GM12874 (cell line): ENCODE measurements around the gene SLFNL1.

Experiments
- TF ChIP-seq, protein P1 (sequence below): IDR thresholded peaks from 2 replicates; pipeline ENCODE4 v1.5.1; 2011; ENCODE audit warnings: low read depth, mild to moderate bottlenecking, control low read depth, low read length, moderate library complexity; ENCODE audit not compliant: insufficient read depth

Gene SLFNL1

DNA sequence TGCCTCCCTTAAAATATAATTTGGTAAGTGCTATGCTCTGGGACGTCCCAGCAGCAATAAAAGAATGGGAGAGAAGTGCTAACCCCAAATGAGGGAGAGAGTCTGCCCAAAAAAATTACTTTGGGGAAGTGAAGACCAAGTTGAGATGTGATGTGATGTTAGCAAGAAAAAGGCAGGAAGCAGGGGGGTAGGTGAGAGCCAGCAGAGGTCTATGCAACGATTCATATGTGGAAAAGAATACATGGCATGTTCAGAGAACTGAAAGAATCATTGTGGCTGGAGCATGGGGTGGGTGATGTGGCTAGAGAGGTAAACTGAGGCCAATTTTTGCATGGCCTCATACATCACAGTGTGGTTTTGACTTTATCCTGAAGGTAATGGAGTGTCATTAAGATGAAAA lies 47.6 kb downstream of the SLFNL1 start:
- TF ChIP-seq, protein P1, sequence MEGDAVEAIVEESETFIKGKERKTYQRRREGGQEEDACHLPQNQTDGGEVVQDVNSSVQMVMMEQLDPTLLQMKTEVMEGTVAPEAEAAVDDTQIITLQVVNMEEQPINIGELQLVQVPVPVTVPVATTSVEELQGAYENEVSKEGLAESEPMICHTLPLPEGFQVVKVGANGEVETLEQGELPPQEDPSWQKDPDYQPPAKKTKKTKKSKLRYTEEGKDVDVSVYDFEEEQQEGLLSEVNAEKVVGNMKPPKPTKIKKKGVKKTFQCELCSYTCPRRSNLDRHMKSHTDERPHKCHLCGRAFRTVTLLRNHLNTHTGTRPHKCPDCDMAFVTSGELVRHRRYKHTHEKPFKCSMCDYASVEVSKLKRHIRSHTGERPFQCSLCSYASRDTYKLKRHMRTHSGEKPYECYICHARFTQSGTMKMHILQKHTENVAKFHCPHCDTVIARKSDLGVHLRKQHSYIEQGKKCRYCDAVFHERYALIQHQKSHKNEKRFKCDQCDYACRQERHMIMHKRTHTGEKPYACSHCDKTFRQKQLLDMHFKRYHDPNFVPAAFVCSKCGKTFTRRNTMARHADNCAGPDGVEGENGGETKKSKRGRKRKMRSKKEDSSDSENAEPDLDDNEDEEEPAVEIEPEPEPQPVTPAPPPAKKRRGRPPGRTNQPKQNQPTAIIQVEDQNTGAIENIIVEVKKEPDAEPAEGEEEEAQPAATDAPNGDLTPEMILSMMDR = no peak

DNA sequence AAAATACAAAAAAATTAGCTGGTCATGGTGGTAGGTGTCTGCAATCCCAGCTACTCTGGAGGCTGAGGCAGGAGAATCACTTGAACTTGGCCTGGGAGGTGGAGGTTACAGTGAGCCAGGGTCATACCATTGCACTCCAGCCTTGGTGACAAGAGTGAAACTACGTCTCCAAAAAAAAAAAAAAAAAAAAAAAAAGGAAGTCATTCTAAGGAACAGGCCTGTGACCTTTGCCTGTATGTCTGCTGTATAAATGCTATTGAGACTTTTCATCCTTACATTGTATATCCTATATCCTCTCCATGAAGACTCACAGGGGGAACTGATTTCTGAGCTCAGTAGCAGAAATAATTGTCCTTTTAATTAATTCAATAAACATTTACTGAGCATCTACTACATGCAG lies 49.6 kb downstream of the SLFNL1 start:
- TF ChIP-seq, protein P1 = no peak

DNA sequence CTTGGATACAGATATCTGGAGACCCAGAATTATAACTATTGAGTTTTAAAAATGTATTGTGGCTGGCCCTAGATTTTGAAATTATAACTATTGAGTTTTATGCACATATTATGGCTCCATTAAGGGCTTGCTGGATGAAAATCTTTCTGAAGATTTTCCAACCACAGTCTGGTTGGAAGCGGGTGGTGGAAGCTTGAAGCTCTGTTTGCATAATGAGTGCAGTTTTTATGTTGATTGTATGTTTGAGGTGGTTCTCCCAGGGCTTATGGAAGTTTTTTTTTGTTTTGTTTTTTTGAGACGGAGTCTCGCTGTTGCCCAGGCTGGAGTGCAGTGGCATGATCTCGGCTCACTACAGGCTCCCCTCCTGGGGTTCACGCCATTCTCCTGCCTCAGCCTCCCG lies 52.1 kb downstream of the SLFNL1 start:
- TF ChIP-seq, protein P1 = no peak

DNA sequence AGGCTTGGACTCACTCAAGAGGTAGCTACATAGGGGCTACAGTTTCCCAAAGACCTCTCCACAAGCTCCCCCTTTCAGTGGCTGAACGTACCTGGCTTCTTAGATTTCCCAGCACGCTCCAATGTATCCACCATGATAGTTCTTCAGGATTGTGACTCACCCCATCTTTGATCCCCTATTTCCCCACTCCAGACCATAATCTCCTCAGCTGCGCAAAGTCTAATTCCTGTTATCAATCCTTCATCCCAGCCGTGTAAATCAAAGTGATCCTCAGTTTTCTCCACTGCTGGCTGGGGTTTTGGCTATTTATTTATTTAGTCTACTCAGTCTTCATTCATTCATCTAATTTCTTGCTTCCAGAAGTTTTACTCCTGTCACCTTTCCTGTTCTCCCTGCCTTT lies 55.1 kb downstream of the SLFNL1 start:
- TF ChIP-seq, protein P1 = no peak
